Upper lobe of right lung (tissue), 1 donor: Measurements from ENCODE around the gene CDC73. TPM values are rescaled to one million over a fixed set of nuclear protein-coding genes. Genes with fewer than 3 reads are reported as not detected.

Experiments
- ATAC-seq: fragments of 200-7000 bp; cut with Tn5 transposase; one replicate; pipeline ENCODE4 v1.9.1; 2020; ENCODE audit warnings: mild to moderate bottlenecking, moderate library complexity
- DNase-seq: peaks from one replicate; pipeline ENCODE4 v3.0.0-alpha.2; 2020
- H3K27ac ChIP-seq: fragments of 200-600 bp; one replicate; pipeline ENCODE4 v1.8.0; 2022
- H3K27me3 ChIP-seq: fragments of 200-600 bp; one replicate; pipeline ENCODE4 v1.8.0; 2022; ENCODE audit warnings: mild to moderate bottlenecking
- H3K36me3 ChIP-seq: fragments of 200-600 bp; one replicate; pipeline ENCODE4 v1.8.0; 2022
- H3K4me1 ChIP-seq: fragments of 200-600 bp; one replicate; pipeline ENCODE4 v1.8.0; 2022
- H3K4me3 ChIP-seq: fragments of 200-600 bp; one replicate; pipeline ENCODE4 v1.8.0; 2022; ENCODE audit warnings: mild to moderate bottlenecking
- H3K9me3 ChIP-seq: fragments of 200-600 bp; one replicate; pipeline ENCODE4 v1.8.0; 2022
- CTCF ChIP-seq: fragments of 200-600 bp; IDR thresholded peaks from one replicate; pipeline ENCODE4 v1.8.0; 2022; ENCODE audit warnings: antibody characterized with exemption
- intact Hi-C: fragments of 100-400 bp; cut with DNase I; formaldehyde crosslinking; loops from one replicate; pipeline ENCODE4 v1.11.0; 2022
- total RNA-seq: library from RNA; stranded (reverse); fragmentation: NEBNext Ultra II Directional; extraction: Animal tissue kit (Norgen Biotek cat#: 25700); gene quantifications from one replicate; pipeline ENCODE4 v1.2.1, GENCODE V29; 2021
- donor health status: DM: no; HTN: yes; CAD: no; lungs with severe emphysema.

The CDC73 gene
- total RNA-seq, 1 donor from 2014 or later: 72.6 TPM

- intact Hi-C loops: no loop called here
- H3K36me3 ChIP-seq: peaks cover 41% of the 10 kb centered on the region
Observed at GRCh38 chr1:193249187-193249586, 127.4 kb downstream of the CDC73 start.

GRCh38 chr1:193251950-193252349 is 130.1 kb downstream of the CDC73 start:
- peaks cover 34% of the 10 kb centered on the region for H3K36me3 ChIP-seq
- peaks cover 9% of the 10 kb centered on the region for H3K9me3 ChIP-seq
- intact Hi-C loops: no loop called here
- no peaks in the 10 kb centered on the region for H3K4me1 ChIP-seq
- H3K4me3 ChIP-seq: no peak overlapping the region
- no peak overlapping the region for H3K27ac ChIP-seq
- no peak for DNase-seq
- no peaks in the 10 kb centered on the region for H3K27me3 ChIP-seq
- no peak for TF ChIP-seq CTCF
- ATAC-seq: no peak

More at GRCh38 chr1:193249187-193249586, 127.4 kb downstream of the CDC73 start:
- Histone ChIP-seq H3K9me3 (peaks cover 9% of the 10 kb centered on the region), H3K27me3 (no peaks in the 10 kb centered on the region), H3K4me1 (no peaks in the 10 kb centered on the region), H3K4me3 (no peak overlapping the region), H3K27ac (no peak overlapping the region)
- ATAC-seq: no peak
- no peak for DNase-seq
- no peak for TF ChIP-seq CTCF

GRCh38 chr1:193256019-193256418 is 134.2 kb downstream of the CDC73 start:
- Histone ChIP-seq H3K4me1 (peaks cover 5% of the 10 kb centered on the region), H3K27ac (no peak overlapping the region), H3K4me3 (no peak overlapping the region), H3K36me3 (peaks cover 2% of the 10 kb centered on the region), H3K27me3 (no peaks in the 10 kb centered on the region), H3K9me3 (no peaks in the 10 kb centered on the region)
- ATAC-seq: no peak
- TF ChIP-seq CTCF: no peak
- intact Hi-C loops: no loop called here
- DNase-seq: no peak

- Histone ChIP-seq H3K4me3 (no peak overlapping the region), H3K36me3 (no peaks in the 10 kb centered on the region), H3K9me3 (no peaks in the 10 kb centered on the region), H3K4me1 (peaks cover 8% of the 10 kb centered on the region), H3K27ac (no peak overlapping the region), H3K27me3 (no peaks in the 10 kb centered on the region)
- intact Hi-C loops: no loop called here
- ATAC-seq (no peak), DNase-seq (no peak)
- no peak for TF ChIP-seq CTCF
Observed at GRCh38 chr1:193259636-193260035, 137.8 kb downstream of the CDC73 start.

- H3K27ac ChIP-seq: peak overlapping the region; percentile 43
- H3K27me3 ChIP-seq: no peaks in the 10 kb centered on the region
- TF ChIP-seq CTCF: no peak
- H3K9me3 ChIP-seq: no peaks in the 10 kb centered on the region
- ATAC-seq (peak; percentile 23), DNase-seq (no peak)
- no peaks in the 10 kb centered on the region for H3K36me3 ChIP-seq
- intact Hi-C loops: no loop called here
- H3K4me3 ChIP-seq: no peak overlapping the region
- peaks cover 8% of the 10 kb centered on the region for H3K4me1 ChIP-seq
Observed at GRCh38 chr1:193260056-193260745, 138.4 kb downstream of the CDC73 start.
